Left ventricle myocardium inferior (tissue), 1 donor: Measurements from ENCODE around the gene SNX30. TPM values are rescaled to one million over a fixed set of nuclear protein-coding genes. Genes with fewer than 3 reads are reported as not detected.

Experiments used
- DNase-seq: peaks from one replicate; pipeline ENCODE4 v3.0.0-alpha.2; 2020
- H3K27ac ChIP-seq: fragments of 200-600 bp; replicated peaks from 2 replicates; pipeline ENCODE4 v1.8.0; 2021
- H3K27me3 ChIP-seq: fragments of 200-600 bp; 2 replicates; pipeline ENCODE4 v1.8.0; 2021; ENCODE audit warnings: low read depth
- H3K36me3 ChIP-seq: fragments of 200-600 bp; 2 replicates; pipeline ENCODE4 v1.8.0; 2021
- H3K4me1 ChIP-seq: fragments of 200-600 bp; 2 replicates; pipeline ENCODE4 v1.8.0; 2021
- H3K4me3 ChIP-seq: fragments of 200-600 bp; 2 replicates; pipeline ENCODE4 v1.8.0; 2021; ENCODE audit warnings: mild to moderate bottlenecking, moderate library complexity
- H3K9me3 ChIP-seq: fragments of 200-600 bp; replicated peaks from 2 replicates; pipeline ENCODE4 v1.8.0; 2021
- CTCF ChIP-seq: fragments of 200-600 bp; IDR thresholded peaks from 2 replicates; pipeline ENCODE4 v1.8.0; 2021; ENCODE audit warnings: antibody characterized with exemption, mild to moderate bottlenecking, borderline replicate concordance
- intact Hi-C: fragments of 100-400 bp; cut with micrococcal nuclease; formaldehyde crosslinking; loops from one replicate; pipeline ENCODE4 v1.11.0; 2022
- total RNA-seq: library from RNA; stranded (reverse); fragmentation: NEBNext Ultra II Directional; extraction: Animal tissue kit (Norgen Biotek cat#: 25700); gene quantifications from one replicate; pipeline ENCODE4 v1.2.1, GENCODE V29; 2021
- donor health status: DM: no; HTN: yes; CAD: no; lungs with severe emphysema.

The SNX30 gene
- total RNA-seq, 1 donor from 2014 or later, result 3.2 TPM

- no peak overlapping the region for H3K27ac ChIP-seq
- intact Hi-C loops, result no loop called here
- no peaks in the 10 kb centered on the region for H3K27me3 ChIP-seq
- peaks cover 77% of the 10 kb centered on the region for H3K4me1 ChIP-seq
- DNase-seq, result no peak
- no peak for TF ChIP-seq CTCF
- no peaks in the 10 kb centered on the region for H3K9me3 ChIP-seq
- no peaks in the 10 kb centered on the region for H3K36me3 ChIP-seq
- no peak overlapping the region for H3K4me3 ChIP-seq
Observed at GRCh38 chr9:112753725-112754124, 3.2 kb downstream of the SNX30 start.

- intact Hi-C loops, result no loop called here
- no peak overlapping the region for H3K4me3 ChIP-seq
- H3K4me1 ChIP-seq, result peaks cover 73% of the 10 kb centered on the region
Observed at GRCh38 chr9:112754578-112754977, 4.0 kb downstream of the SNX30 start.

GRCh38 chr9:112755016-112755427 lies 4.5 kb downstream of the SNX30 start:
- H3K9me3 ChIP-seq, result no peaks in the 10 kb centered on the region
- peak overlapping the region; percentile 53 for H3K27ac ChIP-seq
- intact Hi-C loops, result no loop called here
- no peak for TF ChIP-seq CTCF
- H3K27me3 ChIP-seq, result no peaks in the 10 kb centered on the region
- H3K4me3 ChIP-seq, result no peak overlapping the region
- DNase-seq, result no peak
- H3K36me3 ChIP-seq, result no peaks in the 10 kb centered on the region
- peaks cover 71% of the 10 kb centered on the region for H3K4me1 ChIP-seq

More at GRCh38 chr9:112754578-112754977, 4.0 kb downstream of the SNX30 start:
- Histone ChIP-seq H3K9me3 (no peaks in the 10 kb centered on the region), H3K27me3 (no peaks in the 10 kb centered on the region), H3K36me3 (no peaks in the 10 kb centered on the region), H3K27ac (peak overlapping the region; percentile 53)
- no peak for DNase-seq
- TF ChIP-seq CTCF, result no peak

- H3K4me1 ChIP-seq, result peaks cover 71% of the 10 kb centered on the region
- no peak for TF ChIP-seq CTCF
- H3K27ac ChIP-seq, result peak overlapping the region; percentile 53
- H3K9me3 ChIP-seq, result no peaks in the 10 kb centered on the region
- no peaks in the 10 kb centered on the region for H3K27me3 ChIP-seq
- H3K4me3 ChIP-seq, result no peak overlapping the region
- no peak for DNase-seq
- no peaks in the 10 kb centered on the region for H3K36me3 ChIP-seq
- intact Hi-C loops, result no loop called here
Observed at GRCh38 chr9:112755675-112756074, 5.1 kb downstream of the SNX30 start.

GRCh38 chr9:112757282-112757883 lies 6.8 kb downstream of the SNX30 start:
- Histone ChIP-seq H3K4me1 (peaks cover 55% of the 10 kb centered on the region), H3K27me3 (no peaks in the 10 kb centered on the region), H3K9me3 (no peaks in the 10 kb centered on the region), H3K36me3 (no peaks in the 10 kb centered on the region), H3K4me3 (no peak overlapping the region), H3K27ac (peak overlapping the region; percentile 53)
- DNase-seq, result no peak
- TF ChIP-seq CTCF, result no peak
- intact Hi-C loops, result no loop called here
